Spinal cord (tissue), 10 donors: Measurements from ENCODE around the gene ZNF436. TPM values are rescaled to one million over a fixed set of nuclear protein-coding genes. Genes with fewer than 3 reads are reported as not detected.
A peak's percentile ranks its signal among the peaks of the same experiment; 100 is the strongest.

ENCODE experiments used
- DNase-seq, 6 donors: peaks; one replicate each; pipeline versions ENCODE4 v3.0.0 to v3.0.0-alpha.2; 2013 to 2015; ENCODE audit warnings: low spot score in 6 of 6, low read depth in 4 of 6
- H3K27ac ChIP-seq: one replicate; pipeline ENCODE4 v1.5.1; 2013; ENCODE audit warnings: low read depth, low read length, control low read depth
- H3K27me3 ChIP-seq: one replicate; pipeline ENCODE4 v1.6.1; 2013; ENCODE audit warnings: low read length; ENCODE audit not compliant: control insufficient read depth, insufficient read depth
- H3K36me3 ChIP-seq: one replicate; pipeline ENCODE4 v1.6.1; 2013; ENCODE audit warnings: low read length; ENCODE audit not compliant: control insufficient read depth, insufficient read depth
- H3K4me1 ChIP-seq: one replicate; pipeline ENCODE4 v1.6.1; 2013; ENCODE audit warnings: low read length; ENCODE audit not compliant: control insufficient read depth, insufficient read depth
- H3K4me3 ChIP-seq: one replicate; pipeline ENCODE4 v1.5.1; 2013; ENCODE audit warnings: low read depth, low read length, control low read depth
- H3K9me3 ChIP-seq: one replicate; pipeline ENCODE4 v1.6.1; 2013; ENCODE audit warnings: low read length; ENCODE audit not compliant: control insufficient read depth, insufficient read depth
- WGBS: methylation state at CpG from one replicate; pipeline ENCODE4 v1.1.5; 2013; ENCODE audit warnings: missing lambda C conversion rate; ENCODE audit not compliant: insufficient coverage; 5-methylcytosine and 5-hydroxymethylcytosine counted together
- polyA plus RNA-seq, 2 donors: library from polyadenylated mRNA; unstranded; fragments of 120-200 nt; gene quantifications; one replicate each; pipeline ENCODE4 v1.2.1, GENCODE V29; 2013; ENCODE audit not compliant: insufficient read length in 2 of 2
- total RNA-seq, 2 donors: library from RNA; depleted of rRNA in 1 of 2; stranded (reverse); fragments of 120-200 nt in 1 of 2; fragments of >200 nt in 1 of 2; gene quantifications; one replicate each; pipeline versions ENCODE4 v1.2.3 to v1.2.4, GENCODE V29; 2013 to 2014
- donor health status: healthy.

Gene ZNF436
- total and polyA plus RNA-seq, 4 donors = 33.6 to 53.4 (median 45.3) TPM

- Histone ChIP-seq H3K27me3 (no peaks in the 10 kb centered on the region), H3K9me3 (no peaks in the 10 kb centered on the region), H3K36me3 (peaks cover 3% of the 10 kb centered on the region), H3K27ac (peak overlapping the region; percentile 72), H3K4me3 (no peak overlapping the region), H3K4me1 (peaks cover 12% of the 10 kb centered on the region)
- peak in 2 of 6 donors; percentile 73 to 88 for DNase-seq
- 6% methylated on average over 6 of the region's 7 CpGs for WGBS
Measured at GRCh38 chr1:23394684-23395083, 25.0 kb upstream of the ZNF436 start.

GRCh38 chr1:23394181-23394580 is 24.5 kb upstream of the ZNF436 start:
- H3K4me1 ChIP-seq = peaks cover 12% of the 10 kb centered on the region
- no peak overlapping the region for H3K4me3 ChIP-seq
- DNase-seq = no peak
- WGBS = 86% methylated on average over 1 of the region's 4 CpGs
- H3K27ac ChIP-seq = peak overlapping the region; percentile 72
- H3K36me3 ChIP-seq = peaks cover 3% of the 10 kb centered on the region
- H3K9me3 ChIP-seq = no peaks in the 10 kb centered on the region
- H3K27me3 ChIP-seq = no peaks in the 10 kb centered on the region

DNA sequence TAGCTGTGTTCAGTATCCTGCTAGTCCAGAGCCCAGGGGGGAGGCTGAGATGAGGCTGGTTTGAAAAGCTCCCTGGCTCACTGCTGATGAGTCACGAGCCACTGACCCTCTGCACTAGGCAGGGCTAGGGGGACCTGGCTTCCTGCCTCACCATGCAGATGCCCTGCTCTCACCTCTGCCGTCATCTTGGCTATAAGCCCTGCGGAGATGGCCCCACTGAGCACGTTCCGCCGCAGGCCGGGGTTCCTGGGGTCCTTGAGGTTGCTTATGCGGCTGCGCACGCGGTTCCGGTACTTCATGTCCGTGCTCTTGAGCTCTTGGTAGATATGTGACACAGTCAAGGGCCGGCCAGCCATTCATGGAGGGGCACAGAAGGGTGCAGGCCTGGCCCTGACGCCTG is 24.1 kb upstream of the ZNF436 start:
- Histone ChIP-seq H3K27ac (no peak overlapping the region), H3K27me3 (no peaks in the 10 kb centered on the region), H3K9me3 (no peaks in the 10 kb centered on the region), H3K4me3 (no peak overlapping the region), H3K36me3 (peaks cover 3% of the 10 kb centered on the region), H3K4me1 (peaks cover 12% of the 10 kb centered on the region)
- WGBS = 94% methylated on average over 14 of the region's 15 CpGs
- DNase-seq = no peak

DNA sequence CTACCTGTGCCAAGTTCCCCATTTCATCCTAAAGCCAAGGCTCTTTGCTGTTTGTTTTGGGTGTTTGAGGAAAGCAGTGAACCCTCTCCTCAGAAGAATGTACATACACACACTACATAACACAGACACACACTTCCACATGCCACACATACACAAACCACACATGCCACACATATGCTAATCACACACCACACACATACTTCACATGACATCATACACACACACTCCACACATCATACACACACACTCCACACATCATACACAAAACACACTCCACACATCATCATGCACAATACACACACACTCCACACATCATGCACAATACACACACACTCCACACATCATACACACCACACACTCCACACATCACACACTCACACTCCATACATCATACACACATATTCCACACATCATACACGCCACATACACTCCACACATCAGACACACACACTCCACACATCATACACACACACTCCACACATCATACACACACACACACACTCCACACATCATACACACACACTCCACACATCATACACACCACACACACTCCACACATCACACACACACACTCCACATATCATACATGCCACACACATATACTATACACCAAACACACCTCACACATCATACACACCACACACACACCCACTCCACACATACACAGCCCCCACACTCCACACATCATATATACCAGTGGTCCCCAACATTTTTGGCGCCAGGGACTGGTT is 22.7 kb upstream of the ZNF436 start:
- DNase-seq = no peak
- H3K27ac ChIP-seq = no peak overlapping the region
- 69% methylated on average over 1 of the region's 2 CpGs for WGBS
- H3K4me1 ChIP-seq = peaks cover 12% of the 10 kb centered on the region
- no peaks in the 10 kb centered on the region for H3K27me3 ChIP-seq
- no peaks in the 10 kb centered on the region for H3K9me3 ChIP-seq
- H3K4me3 ChIP-seq = no peak overlapping the region
- H3K36me3 ChIP-seq = peaks cover 5% of the 10 kb centered on the region

- Histone ChIP-seq H3K36me3 (peaks cover 5% of the 10 kb centered on the region), H3K27me3 (no peaks in the 10 kb centered on the region), H3K9me3 (no peaks in the 10 kb centered on the region), H3K27ac (no peak overlapping the region), H3K4me1 (peaks cover 4% of the 10 kb centered on the region), H3K4me3 (no peak overlapping the region)
- 73% methylated on average over 8 of the region's 9 CpGs for WGBS
- DNase-seq = no peak
Measured at GRCh38 chr1:23389837-23390321, 20.2 kb upstream of the ZNF436 start.

DNA sequence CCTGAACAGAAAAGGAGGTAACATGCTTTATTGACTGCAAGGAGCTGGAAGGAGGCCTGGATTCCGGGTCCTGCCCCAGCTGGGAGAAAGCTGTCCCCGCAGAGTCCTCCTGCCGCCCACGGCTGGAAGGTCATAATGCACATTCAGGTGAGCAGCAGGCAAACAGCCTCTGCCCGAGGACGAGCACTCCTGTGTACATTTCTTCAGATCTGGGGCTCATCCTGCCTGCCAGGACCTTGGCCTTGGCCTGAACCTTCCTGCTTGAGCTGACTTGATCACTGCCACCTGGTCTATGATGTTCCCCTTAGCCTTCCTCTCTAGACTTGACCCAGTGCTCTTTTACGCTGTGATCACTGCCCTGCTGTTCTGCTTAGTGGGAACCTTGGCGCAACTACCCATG is 17.9 kb upstream of the ZNF436 start:
- no peak overlapping the region for H3K27ac ChIP-seq
- 91% methylated on average over 8 of the region's 8 CpGs for WGBS

DNA sequence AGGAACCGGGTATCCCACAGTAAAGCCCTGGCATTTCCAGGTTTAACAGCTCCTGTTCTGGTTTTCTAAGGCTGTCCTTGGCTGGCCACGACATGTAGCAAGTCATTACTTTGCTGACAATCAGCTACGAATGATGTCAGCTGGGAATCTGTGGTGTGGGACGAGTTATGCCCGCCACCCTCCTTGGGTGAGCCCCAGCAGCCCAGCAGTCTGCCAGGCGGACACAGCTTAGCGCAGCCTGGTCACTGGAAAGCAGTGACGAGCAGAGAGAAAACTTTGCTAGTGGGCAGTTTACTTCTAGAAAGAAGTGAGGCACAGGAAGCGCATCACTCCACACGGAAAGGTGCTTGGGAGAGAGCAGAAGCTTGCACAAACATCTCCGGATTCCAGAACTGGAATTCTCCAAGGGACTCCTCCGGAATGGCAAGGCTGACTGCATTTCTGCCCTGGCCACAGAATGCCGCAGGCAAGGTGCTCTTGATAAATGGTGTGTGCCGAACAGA is 15.5 kb upstream of the ZNF436 start:
- WGBS = 70% methylated on average over 14 of the region's 14 CpGs
- Histone ChIP-seq H3K27ac (no peak overlapping the region), H3K9me3 (no peaks in the 10 kb centered on the region), H3K36me3 (peaks cover 2% of the 10 kb centered on the region), H3K27me3 (no peaks in the 10 kb centered on the region), H3K4me1 (no peaks in the 10 kb centered on the region), H3K4me3 (no peak overlapping the region)
- no peak for DNase-seq

More for the DNA sequence above, 17.9 kb upstream of the ZNF436 start:
- Histone ChIP-seq H3K9me3 (no peaks in the 10 kb centered on the region), H3K27me3 (no peaks in the 10 kb centered on the region), H3K4me3 (no peak overlapping the region), H3K4me1 (no peaks in the 10 kb centered on the region), H3K36me3 (peaks cover 2% of the 10 kb centered on the region)
- DNase-seq = no peak

GRCh38 chr1:23384312-23385058 is 14.8 kb upstream of the ZNF436 start:
- DNase-seq = no peak
- Histone ChIP-seq H3K27me3 (no peaks in the 10 kb centered on the region), H3K4me3 (no peak overlapping the region), H3K9me3 (no peaks in the 10 kb centered on the region), H3K27ac (no peak overlapping the region), H3K4me1 (no peaks in the 10 kb centered on the region), H3K36me3 (peaks cover 2% of the 10 kb centered on the region)
- 100% methylated on average over 5 of the region's 11 CpGs for WGBS

GRCh38 chr1:23383577-23384311 is 14.1 kb upstream of the ZNF436 start:
- Histone ChIP-seq H3K36me3 (peaks cover 2% of the 10 kb centered on the region), H3K27ac (no peak overlapping the region)
- peak in 1 of 6 donors; percentile 58 for DNase-seq

More at GRCh38 chr1:23383577-23384311, 14.1 kb upstream of the ZNF436 start:
- Histone ChIP-seq H3K9me3 (no peaks in the 10 kb centered on the region), H3K27me3 (no peaks in the 10 kb centered on the region), H3K4me1 (no peaks in the 10 kb centered on the region), H3K4me3 (no peak overlapping the region)
- 62% methylated on average over 4 of the region's 8 CpGs for WGBS
